ENCODE results near the gene HRH1.
"Not testable (repeated sequence)": the region's sequence is repeated elsewhere in the genome, so short reads cannot be mapped to it uniquely, and the experiment has no call there.

HRH1 gene

DNA sequence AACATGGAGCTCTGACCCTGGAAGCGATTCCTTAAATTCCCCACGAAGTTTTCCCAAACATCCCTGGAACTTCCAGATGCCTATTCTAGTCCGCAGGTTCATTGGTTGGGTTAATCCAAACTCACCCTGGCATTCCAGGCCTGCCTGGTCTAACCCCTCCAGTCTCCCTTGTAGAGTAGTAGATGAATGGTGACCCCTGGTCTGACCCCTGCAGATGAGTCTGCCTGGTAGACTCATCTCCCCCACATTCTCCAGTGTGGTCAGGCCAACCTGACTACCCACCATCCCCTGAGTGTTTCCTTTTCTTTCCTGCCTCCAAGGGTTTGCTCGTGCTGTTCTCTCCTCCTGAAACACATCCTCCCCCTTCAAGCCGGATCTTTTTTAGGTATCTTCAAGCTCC is 10.8 kb upstream of the HRH1 start:
- DNase-seq (ENCODE audit: low read depth in 2 of 2), result no peak

DNA sequence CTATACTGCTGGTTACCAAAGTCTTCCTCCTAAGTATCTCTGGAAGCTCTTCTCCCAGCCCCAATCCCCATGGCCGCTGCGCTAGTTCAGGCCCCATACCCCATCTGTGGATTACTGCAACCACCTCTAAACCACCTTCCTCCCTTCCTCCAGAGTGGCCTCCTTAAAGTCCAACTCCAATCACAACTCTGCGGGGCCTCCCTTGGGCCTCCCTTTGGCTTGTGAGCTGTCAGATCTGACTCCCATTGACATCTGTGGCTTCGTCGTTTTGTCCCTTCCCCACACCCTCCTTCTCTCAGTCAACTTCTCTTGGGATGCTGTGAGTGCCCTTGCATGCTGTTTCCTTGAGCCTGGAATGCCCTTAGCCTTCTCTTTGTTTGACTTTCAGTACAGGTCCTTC is 9.3 kb upstream of the HRH1 start:
- no peak for DNase-seq (ENCODE audit: low read depth in 2 of 2)

DNA sequence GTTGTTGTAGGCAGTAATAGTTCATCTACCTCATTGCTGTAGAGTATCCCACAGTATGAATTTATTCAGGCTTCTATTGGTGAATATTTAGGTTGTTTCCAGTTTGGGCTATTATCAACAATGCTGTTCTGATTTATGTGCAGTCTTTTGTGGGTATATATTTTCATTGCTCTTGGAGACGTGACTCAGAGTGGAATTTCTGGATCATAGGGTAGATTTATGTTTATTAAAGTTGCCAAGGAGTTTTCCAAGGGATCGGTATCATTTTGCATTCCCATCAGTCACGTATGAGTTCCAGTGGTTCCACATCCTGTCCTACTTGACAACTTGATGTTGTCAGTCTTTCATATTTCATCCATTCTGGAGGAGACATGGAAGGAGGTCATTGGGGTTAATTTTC is 8.4 kb upstream of the HRH1 start:
- DNase-seq (ENCODE audit: low read depth in 2 of 2), result no peak

DNA sequence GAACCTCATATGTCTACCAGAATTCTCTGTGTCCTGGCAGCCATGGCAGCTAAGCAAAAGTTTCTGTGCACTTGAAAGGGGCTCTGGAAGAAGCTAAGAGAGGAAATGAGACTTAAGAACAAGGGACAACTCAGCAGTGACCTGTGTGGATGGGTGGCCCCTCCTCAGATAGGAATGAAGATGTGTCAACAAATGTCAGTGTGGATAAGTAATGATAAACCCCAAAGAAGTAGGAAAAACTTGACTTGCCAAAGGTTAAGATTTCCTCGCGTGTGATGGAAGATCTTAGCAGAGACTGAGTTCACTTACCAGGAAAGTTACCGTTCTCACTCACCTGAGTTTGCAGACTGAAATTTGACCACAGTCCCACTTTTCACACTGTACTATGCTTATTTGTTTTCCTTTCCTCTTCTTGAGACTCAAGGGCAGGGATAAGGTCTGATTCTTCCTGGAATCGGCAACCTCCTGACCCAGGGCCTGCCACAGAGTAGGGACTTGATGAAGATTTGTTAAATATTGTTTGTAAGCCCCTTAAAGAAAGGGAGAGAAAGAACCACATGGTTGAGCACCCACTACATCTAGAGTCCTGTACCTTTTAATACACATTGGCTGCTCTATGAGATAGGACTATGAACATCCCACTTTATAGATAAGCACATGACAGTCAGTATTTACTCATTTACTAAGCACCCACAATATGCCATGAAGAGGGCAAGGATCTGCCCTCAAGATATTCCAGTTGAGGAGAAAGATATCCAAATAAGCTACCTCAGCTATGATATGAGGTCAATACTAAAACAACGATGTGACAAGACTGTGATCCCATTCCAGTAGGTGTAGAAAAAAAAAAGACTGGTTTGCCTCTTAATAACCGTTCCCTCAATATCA is 7.3 kb upstream of the HRH1 start:
- no peak for DNase-seq (ENCODE audit: low read depth in 2 of 2)

DNA sequence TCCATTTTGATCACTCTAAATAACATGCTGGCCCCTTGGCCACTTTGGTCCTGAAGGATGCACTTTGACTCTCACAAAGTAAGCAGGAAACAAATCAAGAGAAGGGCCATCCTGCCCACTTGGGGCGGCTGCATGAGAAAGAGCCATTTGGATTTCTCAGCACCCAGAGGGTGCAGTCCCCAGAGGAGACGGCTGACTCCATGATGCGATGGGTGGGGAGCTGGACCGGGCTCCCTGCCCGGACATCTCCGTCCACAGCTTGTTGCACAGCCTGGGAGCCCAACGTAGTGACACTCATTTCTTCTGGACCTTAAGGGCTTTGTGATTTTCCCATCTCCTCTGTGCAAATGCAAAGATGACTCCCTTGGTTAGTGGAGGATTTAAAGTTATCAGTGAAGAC is 4.0 kb upstream of the HRH1 start:
- no peak for DNase-seq (ENCODE audit: low read depth in 2 of 2)

DNA sequence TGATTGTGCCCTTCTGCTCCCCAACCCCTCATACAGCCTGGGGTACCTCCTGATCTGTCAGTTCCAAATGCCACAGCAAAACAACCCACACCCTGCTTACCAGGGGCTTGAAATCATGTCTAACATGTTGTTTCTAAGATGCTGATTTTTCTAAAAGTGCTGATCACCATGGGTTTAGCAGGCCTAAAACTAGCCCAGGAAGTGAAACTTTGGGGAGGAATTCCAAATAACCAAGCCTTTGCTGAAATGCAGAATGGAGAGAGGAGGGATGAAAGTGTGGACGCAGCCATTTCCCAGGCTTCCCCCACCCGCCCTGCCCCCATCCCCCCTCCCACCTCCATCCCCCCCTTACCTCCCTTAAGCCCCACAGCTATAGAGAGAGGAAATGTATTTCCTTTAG is 2.0 kb upstream of the HRH1 start:
- no peak for DNase-seq (ENCODE audit: low read depth in 2 of 2)

DNA sequence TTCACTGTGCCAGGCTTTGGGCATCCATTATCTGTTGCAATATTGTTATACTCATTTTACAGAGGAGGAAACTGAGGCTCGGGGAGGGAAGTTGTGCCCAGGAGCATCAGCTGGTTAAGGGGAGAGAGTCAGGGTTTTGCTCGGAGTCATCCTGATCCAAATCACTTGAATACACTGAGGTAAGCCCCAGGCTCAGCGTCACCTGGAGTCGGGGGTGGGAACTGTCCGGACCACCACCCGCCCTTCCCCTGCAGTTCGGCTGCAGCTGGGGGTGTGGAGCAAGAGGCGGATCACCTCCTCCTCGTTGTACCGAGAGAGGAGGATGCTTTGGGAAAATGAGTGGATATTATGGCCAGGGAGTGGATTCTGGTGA is 646 bp downstream of the HRH1 start:
- no peak for DNase-seq (ENCODE audit: low read depth in 2 of 2)

DNA sequence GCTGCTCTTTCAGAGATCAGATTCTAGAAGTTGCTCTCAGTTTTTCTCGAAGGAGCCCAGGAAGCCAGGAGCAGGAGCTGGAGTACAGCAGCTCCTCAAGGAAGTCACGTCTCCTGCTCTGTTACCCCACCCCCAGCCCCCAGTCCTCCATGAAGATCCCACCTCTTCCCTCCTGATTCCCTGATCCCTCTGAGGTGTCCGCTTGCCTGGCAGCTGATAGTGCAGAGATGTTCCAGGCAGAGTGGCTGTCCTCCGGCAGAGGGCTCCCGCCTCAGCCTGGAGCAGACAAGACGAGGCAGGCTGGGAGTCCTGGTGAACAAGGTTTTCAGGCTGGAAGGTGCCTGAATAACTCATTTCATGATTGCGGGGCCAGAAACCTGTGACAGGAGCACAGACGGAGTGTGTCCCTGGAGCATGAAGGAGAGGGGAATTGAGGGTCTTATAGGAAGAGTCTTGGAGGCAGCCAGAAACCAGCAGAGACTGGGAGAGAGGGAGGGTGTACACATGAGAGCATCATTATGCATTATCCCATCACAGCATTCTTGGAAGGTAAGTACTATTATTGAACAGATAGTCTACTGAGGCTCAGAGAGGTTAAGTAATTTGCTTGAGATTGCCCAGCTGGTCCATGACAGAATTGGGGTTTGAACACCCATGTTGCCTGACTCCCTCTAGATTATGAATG is 1.2 kb downstream of the HRH1 start:
- DNase-seq (ENCODE audit: low read depth in 2 of 2), result no peak

DNA sequence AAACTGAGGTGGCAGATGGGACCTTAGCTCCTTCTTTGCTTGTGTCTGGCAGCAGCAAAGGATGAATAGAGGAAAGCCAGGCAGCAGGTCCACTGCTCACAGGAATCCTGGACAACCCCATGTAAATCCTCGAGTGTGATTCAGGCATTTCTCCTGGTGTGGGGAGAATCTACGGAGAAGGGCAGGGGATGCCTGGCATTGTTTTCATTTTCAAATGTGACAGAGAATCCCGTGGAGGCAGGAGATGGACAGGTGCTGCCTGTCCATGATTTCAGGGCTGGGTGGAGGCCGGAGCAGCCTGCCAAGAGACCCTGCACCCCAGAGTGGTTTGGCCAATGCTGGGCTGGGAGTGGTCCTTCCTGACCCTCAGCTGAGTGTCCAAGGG is 1.7 kb downstream of the HRH1 start:
- DNase-seq (ENCODE audit: low read depth in 2 of 2), result no peak

DNA sequence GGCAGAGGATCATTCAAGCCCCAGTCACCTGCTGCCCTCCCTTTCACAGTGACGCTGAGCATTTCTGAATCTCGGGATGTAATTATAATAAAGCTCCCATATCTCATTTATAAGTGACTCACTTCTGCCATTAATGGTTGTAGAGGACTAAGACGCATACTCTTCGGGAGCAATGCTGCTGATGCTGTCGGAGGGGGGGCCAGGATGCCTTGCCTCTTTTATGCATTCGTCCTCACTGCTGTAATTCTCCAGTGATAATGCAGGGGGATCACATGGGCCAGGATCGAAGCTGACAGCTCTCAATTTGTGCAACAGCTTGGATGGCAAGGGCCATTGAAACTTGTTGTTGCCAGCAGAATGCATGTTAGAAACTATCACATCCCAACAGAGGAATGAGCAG is 3.1 kb downstream of the HRH1 start:
- DNase-seq (ENCODE audit: low read depth in 2 of 2), result no peak

DNA sequence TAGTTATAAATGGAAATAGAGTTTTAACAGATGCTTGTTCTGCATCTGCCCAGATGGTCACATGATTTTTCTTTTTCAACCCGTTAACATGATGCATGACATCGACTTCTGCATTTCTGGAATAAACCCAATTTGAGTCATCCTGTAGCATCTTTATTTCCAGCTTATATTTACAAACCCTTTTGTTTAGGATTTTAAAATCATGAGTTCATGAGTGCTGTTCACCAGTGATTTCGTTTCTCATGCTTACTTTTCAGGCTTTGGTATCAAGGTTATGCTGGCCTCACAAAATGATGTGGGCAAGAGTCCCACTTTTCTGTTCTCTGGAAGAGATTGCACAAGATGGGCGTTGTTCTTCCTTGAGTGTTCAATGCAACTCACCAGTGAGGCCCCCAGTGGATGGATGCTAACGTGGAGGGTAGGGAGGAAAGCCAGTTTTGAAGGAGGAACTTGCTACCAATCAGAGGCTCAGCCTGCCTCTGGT is 5.2 kb downstream of the HRH1 start:
- no peak for DNase-seq (ENCODE audit: low read depth in 2 of 2)

DNA sequence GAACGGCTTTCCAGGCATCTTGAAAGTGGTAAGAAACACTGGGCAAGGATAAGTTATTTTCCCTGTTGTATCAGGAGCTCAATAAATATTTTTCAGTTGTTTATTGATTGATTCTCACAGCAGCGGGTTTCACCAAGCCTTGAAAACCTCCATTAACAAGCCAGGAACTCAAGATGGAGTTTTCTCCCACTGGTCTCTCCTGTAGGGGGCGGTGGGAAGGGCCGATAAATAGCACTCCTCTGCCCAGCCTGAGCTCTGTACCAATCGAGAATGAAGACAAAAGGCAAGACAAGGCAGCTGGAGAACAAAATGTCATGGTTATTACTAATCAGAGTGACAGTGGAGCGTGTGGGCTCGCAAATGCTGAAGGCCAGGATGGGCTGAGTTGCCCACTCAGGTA is 7.4 kb downstream of the HRH1 start:
- no peak for DNase-seq (ENCODE audit: low read depth in 2 of 2)

DNA sequence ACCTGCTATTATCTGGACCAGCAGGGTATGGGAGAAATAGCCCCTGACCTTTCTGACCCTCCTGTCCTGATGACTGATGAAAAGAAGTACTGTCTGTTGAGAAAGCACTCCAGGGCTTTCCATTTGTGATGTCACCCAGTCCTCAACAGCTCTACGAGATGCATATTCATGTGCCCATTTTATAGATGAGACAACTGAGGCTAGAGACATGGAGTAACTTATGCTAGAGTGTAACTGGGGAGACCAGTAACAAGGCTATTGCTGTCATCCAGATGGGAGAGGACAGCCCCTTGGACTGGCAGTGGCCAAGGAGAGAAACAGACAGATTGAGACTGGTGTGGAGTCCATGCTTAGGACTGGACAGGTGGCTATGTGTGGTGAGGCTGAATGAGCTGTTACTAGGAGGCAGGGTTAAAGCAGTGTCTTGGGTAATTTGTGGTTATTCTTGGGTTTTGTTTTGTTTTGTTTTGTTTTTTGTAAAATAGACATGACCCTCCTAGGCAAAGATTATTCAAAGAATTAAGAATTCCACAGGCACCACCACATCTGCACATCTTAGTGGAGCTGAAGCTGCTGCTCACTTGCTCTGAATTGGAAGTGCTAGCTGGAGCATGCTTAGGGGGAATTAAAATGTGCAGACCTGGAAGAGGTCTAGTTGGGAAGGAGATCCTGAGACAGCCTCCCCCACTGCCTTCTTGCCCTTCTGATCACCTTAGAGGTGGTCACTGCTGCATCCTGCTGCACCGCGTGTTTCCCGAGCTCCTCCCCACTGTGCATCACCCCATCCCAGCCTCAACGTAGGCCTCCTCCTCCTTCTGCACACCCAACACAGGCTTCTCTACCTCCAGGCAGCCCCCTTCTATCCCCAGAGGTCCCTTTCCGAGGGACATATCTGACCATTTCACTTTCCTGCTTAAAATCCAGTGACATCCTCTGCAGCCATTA is 8.4 kb downstream of the HRH1 start:
- DNase-seq (ENCODE audit: low read depth in 2 of 2), result no peak

DNA sequence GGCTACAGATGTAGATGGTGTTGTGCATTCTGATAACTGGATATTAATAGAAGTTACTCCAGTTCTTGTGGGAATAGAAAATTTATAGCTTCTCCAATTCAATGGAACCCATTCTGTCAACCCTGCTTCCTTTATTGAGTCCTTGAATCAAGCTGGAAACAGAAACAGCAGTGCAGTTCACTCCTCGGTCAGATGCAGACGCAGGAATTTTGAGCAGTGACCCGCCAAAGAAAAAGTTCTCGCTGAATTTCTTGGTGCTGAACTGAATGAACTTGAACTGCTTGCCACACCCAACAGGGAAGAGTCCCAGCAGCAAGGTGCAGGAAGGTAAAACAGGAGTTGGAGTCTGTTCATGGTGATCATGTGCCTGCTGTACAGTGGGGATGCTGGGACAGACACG is 10.3 kb downstream of the HRH1 start:
- DNase-seq (ENCODE audit: low read depth in 2 of 2), result no peak

DNA sequence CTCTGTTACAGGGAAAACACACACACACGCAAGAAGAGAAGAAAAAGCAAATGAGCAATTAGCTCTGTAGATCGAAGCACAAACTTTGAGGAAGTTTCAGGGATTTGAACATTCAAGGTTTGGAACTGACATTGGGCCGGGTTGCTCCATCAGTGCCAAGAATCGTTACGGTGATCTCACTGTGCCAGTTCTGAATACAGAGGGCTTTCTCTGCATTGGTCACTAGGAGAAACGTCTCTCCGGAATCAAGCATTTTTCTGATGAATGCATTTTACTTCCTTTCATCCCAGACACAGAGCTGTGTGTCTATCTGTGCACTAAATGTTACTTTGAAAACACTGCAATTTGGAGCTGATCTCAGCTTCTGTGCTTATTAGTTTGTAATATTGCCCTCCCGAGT is 11.2 kb downstream of the HRH1 start:
- DNase-seq (ENCODE audit: low read depth in 2 of 2), result no peak

DNA sequence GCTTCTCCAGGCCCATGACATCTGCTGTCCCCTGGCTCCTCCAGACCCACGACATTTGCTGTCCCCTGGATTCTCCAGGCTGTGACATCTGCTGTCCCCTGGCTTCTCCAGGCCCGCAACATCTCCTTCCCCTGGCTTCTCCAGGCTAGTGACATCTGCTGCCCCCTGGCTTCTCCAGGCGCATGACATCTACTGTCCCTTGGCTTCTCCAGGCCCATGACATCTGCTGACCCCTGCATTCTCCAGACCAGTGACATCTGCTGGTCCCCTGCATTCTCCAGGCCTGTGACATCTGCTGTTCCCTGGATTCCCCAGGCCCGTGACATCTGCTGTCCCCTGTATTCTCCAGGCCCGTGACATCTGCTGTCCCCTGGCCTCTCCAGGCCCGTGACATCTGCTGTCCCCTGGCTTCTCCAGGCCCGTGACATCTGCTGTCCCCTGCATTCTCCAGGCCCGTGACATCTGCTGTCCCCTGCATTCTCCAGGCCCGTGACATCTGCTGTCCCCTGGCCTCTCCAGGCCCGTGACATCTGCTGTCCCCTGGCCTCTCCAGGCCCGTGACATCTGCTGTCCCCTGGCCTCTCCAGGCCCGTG is 12.6 kb downstream of the HRH1 start:
- DNase-seq (ENCODE audit: low read depth in 2 of 2), result not testable (repeated sequence)

DNA sequence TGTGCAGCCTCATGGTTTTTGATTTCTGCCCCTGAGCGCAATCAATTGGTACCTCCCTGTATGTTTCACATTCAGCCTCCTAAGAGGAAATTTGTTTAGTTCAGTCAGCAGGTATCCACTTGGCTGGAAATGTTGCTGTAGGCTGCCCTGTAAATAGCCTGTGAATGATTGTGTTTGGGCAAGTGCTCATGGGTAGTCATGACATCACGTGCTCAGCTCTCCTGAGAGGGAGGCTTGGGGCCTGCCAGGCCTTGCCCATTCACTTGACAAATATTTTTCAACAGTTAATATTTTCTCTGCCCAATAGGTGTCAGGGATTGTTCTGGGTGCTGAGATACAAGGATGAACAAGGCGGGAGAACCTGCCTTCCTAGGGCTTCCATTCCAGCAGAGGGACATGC is 13.3 kb downstream of the HRH1 start:
- DNase-seq (ENCODE audit: low read depth in 2 of 2), result no peak

DNA sequence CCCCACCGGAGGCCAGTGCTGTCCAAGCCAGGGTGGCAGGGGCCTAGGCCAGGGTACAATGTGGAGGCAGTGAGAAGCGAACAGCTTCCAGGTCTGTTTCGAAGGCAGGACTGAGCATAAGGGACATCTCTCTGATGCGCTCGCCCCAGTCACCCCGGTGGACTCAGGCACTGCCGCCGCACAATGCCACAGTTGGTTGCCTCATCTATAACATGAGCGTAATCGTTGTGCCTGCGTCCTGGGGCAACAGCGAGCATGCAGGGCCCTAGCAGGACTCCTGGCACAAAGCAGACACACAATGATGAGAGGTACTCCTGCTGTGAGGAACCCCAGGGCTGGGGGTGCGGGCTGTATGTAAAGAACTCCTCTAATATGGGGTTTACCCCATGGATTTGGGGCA is 14.1 kb downstream of the HRH1 start:
- DNase-seq (ENCODE audit: low read depth in 2 of 2), result no peak

DNA sequence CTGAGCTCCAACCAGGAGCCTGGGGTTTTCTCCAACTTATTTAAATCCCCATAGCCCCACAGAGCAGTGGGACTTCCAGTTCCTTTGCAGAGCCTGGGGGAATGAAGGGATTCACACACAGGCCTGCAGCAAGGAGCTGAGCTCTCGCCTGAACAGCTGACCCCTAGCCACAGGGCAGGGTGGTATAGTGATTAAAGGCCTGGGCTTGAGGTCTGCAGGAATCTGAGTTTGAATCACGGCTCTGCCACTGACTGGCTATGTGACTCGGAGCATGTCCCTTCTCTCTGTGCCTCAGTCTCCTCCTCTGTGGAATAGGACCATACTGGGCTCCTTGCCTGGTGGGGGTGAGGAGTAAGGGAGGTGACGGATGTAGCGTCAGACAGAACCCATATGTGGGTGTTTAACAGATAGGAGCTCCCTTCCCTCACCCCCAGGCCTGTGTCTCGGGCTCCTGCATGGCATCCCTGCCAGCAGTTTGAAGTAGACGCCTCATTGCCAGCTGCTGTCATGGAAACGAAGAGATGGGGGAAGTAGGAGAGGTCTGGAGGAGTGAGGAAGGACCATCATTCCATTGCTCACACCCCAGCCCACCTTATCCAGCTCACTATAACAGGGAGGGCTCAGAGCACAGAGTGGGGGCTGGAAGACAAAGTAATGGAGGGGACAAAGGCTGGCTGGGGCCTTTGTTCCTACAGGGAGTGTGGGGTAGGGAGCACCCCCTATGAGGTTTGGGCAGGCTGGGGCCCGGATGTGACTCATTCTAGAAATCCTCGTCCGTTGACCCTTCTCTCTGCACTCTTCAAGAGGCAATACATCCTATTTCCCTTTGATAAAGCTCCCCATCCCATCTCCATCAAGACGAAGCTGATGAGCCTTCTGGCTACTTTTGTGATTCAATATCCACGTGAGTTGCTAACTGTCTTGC is 14.8 kb downstream of the HRH1 start:
- DNase-seq (ENCODE audit: low read depth in 2 of 2), result no peak

DNA sequence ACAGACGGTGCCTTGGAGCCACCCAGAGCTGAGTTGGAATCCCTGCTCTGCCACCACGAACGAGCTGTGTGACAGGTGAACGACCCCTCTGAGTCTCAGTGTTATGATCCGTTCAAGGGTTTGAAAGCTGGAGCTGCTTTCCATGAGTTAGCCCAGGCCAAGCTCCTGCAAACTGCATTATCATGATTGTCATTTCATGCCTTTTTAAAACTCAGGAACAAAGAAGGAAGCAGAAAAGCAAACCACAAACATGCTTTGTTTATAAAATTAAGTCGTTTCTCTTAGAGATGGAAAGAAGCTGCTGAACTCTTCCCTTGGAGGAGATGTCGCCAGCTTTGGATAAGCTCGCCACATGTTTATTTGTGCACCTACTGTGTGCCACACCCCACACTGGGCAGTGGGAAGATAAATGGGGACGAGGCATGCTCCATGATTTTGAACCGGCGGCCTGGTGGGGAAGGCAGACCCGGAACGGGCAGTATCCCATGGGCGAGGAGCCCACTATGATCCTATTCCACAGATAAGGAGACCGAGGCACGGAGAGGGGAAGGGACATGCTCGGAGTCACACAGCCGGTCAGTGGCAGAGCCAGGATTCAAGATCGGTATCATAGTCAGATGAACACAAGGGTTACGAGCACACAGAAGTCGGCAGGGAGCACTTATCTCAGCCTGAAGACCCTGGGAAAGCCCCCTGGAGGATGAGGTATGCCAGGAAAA is 15.9 kb downstream of the HRH1 start:
- DNase-seq (ENCODE audit: low read depth in 2 of 2), result no peak

Measured in stimulated activated CD4-positive, alpha-beta T cell treated with anti-CD3 and anti-CD28 coated beads, Interleukin-1b, Interleukin-23, amount 100 ng/mL, for 1 hour (primary cell).